ENCODE results near the gene DPEP1.
"Not testable (repeated sequence)": the region's sequence is repeated elsewhere in the genome, so short reads cannot be mapped to it uniquely, and the experiment has no call there.

The DPEP1 gene

GRCh38 chr16:89633064-89633631, 19.7 kb downstream of the DPEP1 start:
- H3K9me3 Mint-ChIP-seq, result no peaks in the 10 kb centered on the region
- no peaks in the 10 kb centered on the region for H3K27me3 Mint-ChIP-seq (ENCODE audit: low read depth)
- H3K4me3 Mint-ChIP-seq, result no peak overlapping the region
- DNase-seq (ENCODE audit: low spot score), result no peak
- no peaks in the 10 kb centered on the region for H3K36me3 Mint-ChIP-seq (ENCODE audit: low read depth)
- H3K4me1 Mint-ChIP-seq (ENCODE audit: low read depth), result no peaks in the 10 kb centered on the region
- no peak overlapping the region for H3K27ac Mint-ChIP-seq

GRCh38 chr16:89634463-89635385, 21.3 kb downstream of the DPEP1 start:
- not testable (repeated sequence) for H3K36me3 Mint-ChIP-seq (ENCODE audit: low read depth); DNase-seq (ENCODE audit: low spot score); H3K9me3 Mint-ChIP-seq; H3K4me1 Mint-ChIP-seq (ENCODE audit: low read depth); H3K27me3 Mint-ChIP-seq (ENCODE audit: low read depth); H3K4me3 Mint-ChIP-seq; H3K27ac Mint-ChIP-seq

- no peak overlapping the region for H3K27ac Mint-ChIP-seq
- H3K4me3 Mint-ChIP-seq, result no peak overlapping the region
- no peaks in the 10 kb centered on the region for H3K36me3 Mint-ChIP-seq (ENCODE audit: low read depth)
- no peaks in the 10 kb centered on the region for H3K27me3 Mint-ChIP-seq (ENCODE audit: low read depth)
- no peaks in the 10 kb centered on the region for H3K9me3 Mint-ChIP-seq
- DNase-seq (ENCODE audit: low spot score), result no peak
- peaks cover 8% of the 10 kb centered on the region for H3K4me1 Mint-ChIP-seq (ENCODE audit: low read depth)
Measured at GRCh38 chr16:89636663-89637062, 23.2 kb downstream of the DPEP1 start.

GRCh38 chr16:89637379-89637778, 23.9 kb downstream of the DPEP1 start:
- H3K4me3 Mint-ChIP-seq, result no peak overlapping the region
- no peak overlapping the region for H3K27ac Mint-ChIP-seq
- no peaks in the 10 kb centered on the region for H3K36me3 Mint-ChIP-seq (ENCODE audit: low read depth)
- H3K9me3 Mint-ChIP-seq, result no peaks in the 10 kb centered on the region
- no peak for DNase-seq (ENCODE audit: low spot score)
- H3K4me1 Mint-ChIP-seq (ENCODE audit: low read depth), result peaks cover 8% of the 10 kb centered on the region
- no peaks in the 10 kb centered on the region for H3K27me3 Mint-ChIP-seq (ENCODE audit: low read depth)

- Mint-ChIP-seq H3K4me1 (ENCODE audit: low read depth) (peaks cover 8% of the 10 kb centered on the region), H3K27me3 (ENCODE audit: low read depth) (no peaks in the 10 kb centered on the region), H3K9me3 (no peaks in the 10 kb centered on the region), H3K4me3 (no peak overlapping the region), H3K36me3 (ENCODE audit: low read depth) (no peaks in the 10 kb centered on the region), H3K27ac (no peak overlapping the region)
- DNase-seq (ENCODE audit: low spot score), result no peak
Measured at GRCh38 chr16:89638455-89638854, 25.0 kb downstream of the DPEP1 start.

GRCh38 chr16:89639385-89639784, 25.9 kb downstream of the DPEP1 start:
- H3K36me3 Mint-ChIP-seq (ENCODE audit: low read depth), result peaks cover 3% of the 10 kb centered on the region
- H3K27me3 Mint-ChIP-seq (ENCODE audit: low read depth), result no peaks in the 10 kb centered on the region
- peaks cover 8% of the 10 kb centered on the region for H3K4me1 Mint-ChIP-seq (ENCODE audit: low read depth)
- no peak for DNase-seq (ENCODE audit: low spot score)
- H3K27ac Mint-ChIP-seq, result no peak overlapping the region
- H3K4me3 Mint-ChIP-seq, result no peak overlapping the region
- H3K9me3 Mint-ChIP-seq, result no peaks in the 10 kb centered on the region

GRCh38 chr16:89641458-89642119, 28.1 kb downstream of the DPEP1 start:
- Mint-ChIP-seq H3K27ac (no peak overlapping the region), H3K27me3 (ENCODE audit: low read depth) (no peaks in the 10 kb centered on the region), H3K36me3 (ENCODE audit: low read depth) (peaks cover 15% of the 10 kb centered on the region), H3K9me3 (no peaks in the 10 kb centered on the region), H3K4me1 (ENCODE audit: low read depth) (peaks cover 8% of the 10 kb centered on the region), H3K4me3 (peak overlapping the region; percentile 75)
- DNase-seq (ENCODE audit: low spot score), result no peak

GRCh38 chr16:89642574-89642973, 29.1 kb downstream of the DPEP1 start:
- no peaks in the 10 kb centered on the region for H3K9me3 Mint-ChIP-seq
- H3K4me1 Mint-ChIP-seq (ENCODE audit: low read depth), result peaks cover 8% of the 10 kb centered on the region
- no peak overlapping the region for H3K4me3 Mint-ChIP-seq
- no peaks in the 10 kb centered on the region for H3K27me3 Mint-ChIP-seq (ENCODE audit: low read depth)
- no peak overlapping the region for H3K27ac Mint-ChIP-seq
- DNase-seq (ENCODE audit: low spot score), result no peak
- peaks cover 19% of the 10 kb centered on the region for H3K36me3 Mint-ChIP-seq (ENCODE audit: low read depth)

GRCh38 chr16:89643769-89644300, 30.4 kb downstream of the DPEP1 start:
- H3K9me3 Mint-ChIP-seq, result no peaks in the 10 kb centered on the region
- DNase-seq (ENCODE audit: low spot score), result no peak

GRCh38 chr16:89645122-89645521, 31.7 kb downstream of the DPEP1 start:
- Mint-ChIP-seq H3K9me3 (no peaks in the 10 kb centered on the region), H3K36me3 (ENCODE audit: low read depth) (peaks cover 28% of the 10 kb centered on the region), H3K27me3 (ENCODE audit: low read depth) (no peaks in the 10 kb centered on the region), H3K4me1 (ENCODE audit: low read depth) (peaks cover 8% of the 10 kb centered on the region), H3K4me3 (no peak overlapping the region), H3K27ac (no peak overlapping the region)
- no peak for DNase-seq (ENCODE audit: low spot score)

More at GRCh38 chr16:89643769-89644300, 30.4 kb downstream of the DPEP1 start:
- H3K27me3 Mint-ChIP-seq (ENCODE audit: low read depth), result no peaks in the 10 kb centered on the region
- peaks cover 23% of the 10 kb centered on the region for H3K36me3 Mint-ChIP-seq (ENCODE audit: low read depth)
- H3K4me3 Mint-ChIP-seq, result no peak overlapping the region
- H3K4me1 Mint-ChIP-seq (ENCODE audit: low read depth), result peaks cover 8% of the 10 kb centered on the region
- no peak overlapping the region for H3K27ac Mint-ChIP-seq

- peaks cover under 1% of the 10 kb centered on the region for H3K4me1 Mint-ChIP-seq (ENCODE audit: low read depth)
- H3K36me3 Mint-ChIP-seq (ENCODE audit: low read depth), result peaks cover 34% of the 10 kb centered on the region
- no peaks in the 10 kb centered on the region for H3K27me3 Mint-ChIP-seq (ENCODE audit: low read depth)
- H3K27ac Mint-ChIP-seq, result no peak overlapping the region
- no peak for DNase-seq (ENCODE audit: low spot score)
- no peak overlapping the region for H3K4me3 Mint-ChIP-seq
- H3K9me3 Mint-ChIP-seq, result no peaks in the 10 kb centered on the region
Measured at GRCh38 chr16:89646270-89646669, 32.8 kb downstream of the DPEP1 start.

- Mint-ChIP-seq H3K4me3 (no peak overlapping the region), H3K27me3 (ENCODE audit: low read depth) (no peaks in the 10 kb centered on the region), H3K27ac (no peak overlapping the region), H3K9me3 (no peaks in the 10 kb centered on the region), H3K36me3 (ENCODE audit: low read depth) (peaks cover 34% of the 10 kb centered on the region), H3K4me1 (ENCODE audit: low read depth) (no peaks in the 10 kb centered on the region)
- no peak for DNase-seq (ENCODE audit: low spot score)
Measured at GRCh38 chr16:89646906-89647305, 33.5 kb downstream of the DPEP1 start.

- Mint-ChIP-seq H3K4me1 (ENCODE audit: low read depth) (peaks cover 15% of the 10 kb centered on the region), H3K9me3 (no peaks in the 10 kb centered on the region), H3K27ac (no peak overlapping the region), H3K36me3 (ENCODE audit: low read depth) (peaks cover 32% of the 10 kb centered on the region), H3K4me3 (no peak overlapping the region), H3K27me3 (ENCODE audit: low read depth) (no peaks in the 10 kb centered on the region)
- DNase-seq (ENCODE audit: low spot score), result no peak
Measured at GRCh38 chr16:89651584-89651983, 38.1 kb downstream of the DPEP1 start.

All from T-helper 2 cell treated with Interferon-gamma antibody and Interleukin-4, amounts not matched to agents 5 μg/mL and 100 μg/mL, for 36 hours (primary cell).